Neuronal stem cell (in vitro differentiated cells): Measurements from ENCODE around the gene DNM3.

Experiments used
- DNase-seq: peaks from one replicate; pipeline ENCODE4 v3.0.0-alpha.2; 2013; ENCODE audit warnings: low spot score
- H2AFZ ChIP-seq: one replicate; pipeline ENCODE4 v1.6.1; 2013; ENCODE audit warnings: mild to moderate bottlenecking, low read length, inconsistent platforms
- H2AK5ac ChIP-seq: 2 replicates; pipeline ENCODE4 v1.6.1; 2013; ENCODE audit warnings: low read depth, mild to moderate bottlenecking, inconsistent platforms, low read length, moderate library complexity, mixed read lengths
- H2BK120ac ChIP-seq: 2 replicates; pipeline ENCODE4 v1.6.1; 2013; ENCODE audit warnings: low read depth, mild to moderate bottlenecking, inconsistent platforms, low read length, moderate library complexity, mixed read lengths
- H2BK12ac ChIP-seq: one replicate; pipeline ENCODE4 v1.6.1; 2013; ENCODE audit warnings: low read length, inconsistent platforms
- H2BK15ac ChIP-seq: 2 replicates; pipeline ENCODE4 v1.6.1; 2013; ENCODE audit warnings: mild to moderate bottlenecking, low read length, inconsistent platforms, mixed read lengths
- H2BK5ac ChIP-seq: one replicate; pipeline ENCODE4 v1.6.1; 2013; ENCODE audit warnings: inconsistent platforms, mild to moderate bottlenecking, low read length, moderate library complexity
- H3K14ac ChIP-seq: one replicate; pipeline ENCODE4 v1.6.1; 2013; ENCODE audit warnings: low read length, inconsistent platforms
- H3K18ac ChIP-seq: 2 replicates; pipeline ENCODE4 v1.6.1; 2013; ENCODE audit warnings: low read length, inconsistent platforms
- H3K23ac ChIP-seq: 2 replicates; pipeline ENCODE4 v1.6.1; 2013; ENCODE audit warnings: low read depth, mild to moderate bottlenecking, mixed read lengths, low read length, inconsistent platforms; ENCODE audit not compliant: poor library complexity
- H3K27ac ChIP-seq: replicated peaks from 3 replicates; pipeline ENCODE4 v1.5.1; 2013; ENCODE audit warnings: low read length, inconsistent platforms
- H3K27me3 ChIP-seq, 3 experiments: 2 replicates each; pipeline ENCODE4 v1.6.1; 2013; ENCODE audit warnings: low read length in 3 of 3, mild to moderate bottlenecking in 2 of 3, inconsistent platforms in 1 of 3, low read depth in 1 of 3, mixed read lengths in 1 of 3, moderate library complexity in 1 of 3; ENCODE audit not compliant: control insufficient read depth in 3 of 3, insufficient read depth in 3 of 3
- H3K36me3 ChIP-seq, 2 donors: replicated peaks in 1 of 2; 2 replicates each; pipeline ENCODE4 v1.6.1; 2013; ENCODE audit warnings: low read length in 2 of 2; ENCODE audit not compliant: control insufficient read depth in 2 of 2, insufficient read depth in 2 of 2
- H3K4ac ChIP-seq: 2 replicates; pipeline ENCODE4 v1.6.1; 2013; ENCODE audit warnings: inconsistent platforms, mild to moderate bottlenecking, low read length, moderate library complexity
- H3K4me1 ChIP-seq, 2 donors: 1 replicate in 1 of 2; 2 replicates in 1 of 2; pipeline ENCODE4 v1.6.1; 2013; ENCODE audit warnings: low read length in 2 of 2, low read depth in 1 of 2; ENCODE audit not compliant: control insufficient read depth in 2 of 2, insufficient read depth in 1 of 2
- H3K4me2 ChIP-seq: one replicate; pipeline ENCODE4 v1.6.1; 2013; ENCODE audit warnings: mild to moderate bottlenecking, low read length, inconsistent platforms; ENCODE audit not compliant: insufficient read depth, poor library complexity, severe bottlenecking
- H3K4me3 ChIP-seq, 2 donors: 2 replicates each; pipeline ENCODE4 v1.5.1; 2013; ENCODE audit warnings: low read length in 2 of 2, mild to moderate bottlenecking in 2 of 2, inconsistent platforms in 1 of 2, moderate library complexity in 1 of 2
- H3K79me1 ChIP-seq: one replicate; pipeline ENCODE4 v1.6.1; 2013; ENCODE audit warnings: low read depth, mild to moderate bottlenecking, inconsistent platforms, low read length, moderate library complexity
- H3K9ac ChIP-seq: one replicate; pipeline ENCODE4 v1.6.1; 2013; ENCODE audit warnings: mild to moderate bottlenecking, low read depth, low read length, inconsistent platforms; ENCODE audit not compliant: poor library complexity
- H3K9me3 ChIP-seq, 2 donors: replicated peaks in 1 of 2; 2 replicates each; pipeline versions ENCODE3 to v1.6.1; 2013; ENCODE audit warnings: low read length in 2 of 2, mild to moderate bottlenecking in 2 of 2, inconsistent platforms in 1 of 2, low read depth in 1 of 2, mixed read lengths in 1 of 2, moderate library complexity in 1 of 2; ENCODE audit not compliant: control insufficient read depth in 2 of 2, insufficient read depth in 1 of 2
- H4K8ac ChIP-seq: one replicate; pipeline ENCODE4 v1.6.1; 2013; ENCODE audit warnings: low read depth, mild to moderate bottlenecking, inconsistent platforms, low read length, moderate library complexity
- H4K91ac ChIP-seq: one replicate; pipeline ENCODE4 v1.6.1; 2013; ENCODE audit warnings: low read length, low read depth, mild to moderate bottlenecking, inconsistent platforms; ENCODE audit not compliant: poor library complexity
- WGBS, 2 donors: extraction: QIAGEN DNeasy Blood & Tissue Kit; methylation state at CpG; one replicate each; pipeline ENCODE4 v1.1.7; 2013; ENCODE audit warnings: missing lambda C conversion rate in 2 of 2, mixed read lengths in 1 of 2; ENCODE audit not compliant: insufficient read length in 2 of 2, insufficient replicate concordance in 1 of 2; ENCODE audit errors: extremely low coverage in 2 of 2; 5-methylcytosine and 5-hydroxymethylcytosine counted together

The DNM3 gene

DNA sequence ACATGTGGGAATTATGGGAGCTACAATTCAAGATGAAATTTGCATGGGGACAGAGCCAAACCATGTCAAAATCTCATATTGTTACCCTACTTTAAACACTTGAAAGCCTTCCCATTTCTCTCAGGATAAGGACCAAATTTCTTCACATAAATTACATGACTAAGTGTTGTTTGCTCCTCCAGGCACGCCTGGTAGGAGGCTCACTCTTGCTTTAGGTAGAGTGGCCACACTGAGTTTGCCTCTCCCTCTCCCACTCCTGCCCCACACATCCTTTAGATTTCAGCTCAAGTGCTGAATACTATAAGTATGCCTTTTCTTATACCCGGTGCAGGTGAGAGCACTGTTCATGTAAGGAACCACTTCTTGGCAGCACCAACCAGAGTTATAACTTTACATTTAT, 279.1 kb downstream of the DNM3 start:
- Histone ChIP-seq H3K14ac (no peak overlapping the region), H2BK5ac (no peak overlapping the region), H3K79me1 (no peaks in the 10 kb centered on the region), H3K27me3 (no peaks in the 10 kb centered on the region), H3K9me3 (no peaks in the 10 kb centered on the region), H2AFZ (no peak overlapping the region), H3K9ac (no peak overlapping the region), H4K8ac (no peak overlapping the region), H2BK12ac (no peak overlapping the region), H3K23ac (no peak overlapping the region), H2AK5ac (no peak overlapping the region), H2BK120ac (no peak overlapping the region), H3K4me3 (no peak overlapping the region), H3K4me2 (no peak overlapping the region), H3K27ac (no peak overlapping the region), H4K91ac (no peak overlapping the region), H3K4ac (no peak overlapping the region), H2BK15ac (no peak overlapping the region), H3K4me1 (no peaks in the 10 kb centered on the region), H3K18ac (no peak overlapping the region), H3K36me3 (no peaks in the 10 kb centered on the region)
- WGBS, 2 donors = no CpG with 5 or more reads among the region's 2 CpGs
- DNase-seq = no peak

DNA sequence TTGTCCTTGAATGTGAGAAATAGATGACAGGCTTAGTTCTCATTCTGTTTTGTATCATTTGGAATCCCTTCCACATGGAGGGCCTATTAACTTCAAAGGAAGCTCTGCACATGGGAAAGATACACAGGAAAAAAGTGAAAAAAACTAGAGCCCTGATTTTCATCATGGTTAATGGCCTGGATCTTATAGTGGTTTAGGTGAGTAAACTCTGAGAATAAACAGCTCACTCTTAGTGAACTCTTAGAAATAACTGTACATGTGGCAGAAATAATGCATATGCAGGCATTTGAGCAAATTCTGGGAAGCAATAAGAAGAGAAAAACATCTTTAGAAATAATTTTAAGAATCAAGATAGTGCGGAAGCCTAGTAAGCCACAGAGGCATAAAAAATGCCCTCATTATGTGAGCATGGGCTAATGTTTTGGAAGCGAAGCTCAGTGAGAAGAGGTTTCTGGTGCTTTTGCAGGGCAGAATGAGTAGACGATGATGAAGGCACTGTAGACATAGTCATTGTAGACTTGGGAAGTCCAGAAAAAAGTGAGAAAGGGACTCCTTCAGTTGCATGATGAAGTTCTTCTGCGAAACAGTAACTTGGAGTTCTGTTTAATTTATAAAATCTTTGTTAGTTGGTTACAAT, 279.9 kb downstream of the DNM3 start:
- Histone ChIP-seq H3K27me3 (no peaks in the 10 kb centered on the region), H3K36me3 (no peaks in the 10 kb centered on the region), H3K18ac (no peak overlapping the region), H3K14ac (no peak overlapping the region), H3K9ac (no peak overlapping the region), H3K23ac (no peak overlapping the region), H3K4me3 (no peak overlapping the region), H2BK12ac (no peak overlapping the region), H4K8ac (no peak overlapping the region), H2BK15ac (no peak overlapping the region), H2BK5ac (no peak overlapping the region), H2AK5ac (no peak overlapping the region), H2AFZ (no peak overlapping the region), H3K4ac (no peak overlapping the region), H3K4me2 (no peak overlapping the region), H3K9me3 (no peaks in the 10 kb centered on the region), H3K79me1 (no peaks in the 10 kb centered on the region), H3K4me1 (no peaks in the 10 kb centered on the region), H2BK120ac (no peak overlapping the region), H3K27ac (no peak overlapping the region), H4K91ac (no peak overlapping the region)
- DNase-seq = no peak
- WGBS, 2 donors = no CpG with 5 or more reads among the region's 4 CpGs

DNA sequence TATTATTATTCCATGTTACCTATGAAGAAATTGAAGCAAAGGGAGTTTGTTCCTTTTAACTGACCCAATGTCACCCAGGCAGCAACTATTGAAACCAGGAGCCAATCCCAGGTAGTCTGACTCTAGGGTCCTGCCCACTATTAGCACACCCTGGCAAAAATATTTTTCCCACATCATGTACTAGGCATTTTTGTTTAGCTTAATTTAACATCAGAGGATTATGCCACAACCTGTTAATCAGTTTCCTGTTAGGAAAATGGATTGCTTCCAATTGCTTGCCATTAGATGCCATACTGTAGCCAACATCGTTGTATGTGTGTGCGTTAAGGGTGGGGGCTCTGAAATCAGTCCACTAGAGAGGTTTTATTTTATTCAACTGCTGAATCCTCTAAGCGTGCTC, 281.1 kb downstream of the DNM3 start:
- no peak overlapping the region for H2BK5ac ChIP-seq

GRCh38 chr1:172125250-172125649, 284.0 kb downstream of the DNM3 start:
- Histone ChIP-seq H2BK120ac (no peak overlapping the region), H2AK5ac (no peak overlapping the region)
- no peak for DNase-seq

More for the DNA sequence above, 281.1 kb downstream of the DNM3 start:
- DNase-seq = no peak
- Histone ChIP-seq H3K36me3 (no peaks in the 10 kb centered on the region), H3K18ac (no peak overlapping the region), H3K4me3 (no peak overlapping the region), H3K9ac (no peak overlapping the region), H4K91ac (no peak overlapping the region), H4K8ac (no peak overlapping the region), H3K27ac (no peak overlapping the region), H2AFZ (no peak overlapping the region), H3K27me3 (no peaks in the 10 kb centered on the region), H2BK120ac (no peak overlapping the region), H3K23ac (no peak overlapping the region), H3K4me1 (no peaks in the 10 kb centered on the region), H3K4ac (no peak overlapping the region), H3K4me2 (no peak overlapping the region), H2BK15ac (no peak overlapping the region), H2BK12ac (no peak overlapping the region), H3K79me1 (no peaks in the 10 kb centered on the region), H3K9me3 (no peaks in the 10 kb centered on the region), H3K14ac (no peak overlapping the region), H2AK5ac (no peak overlapping the region)
- WGBS, 2 donors = no CpG with 5 or more reads among the region's 3 CpGs

More at GRCh38 chr1:172125250-172125649, 284.0 kb downstream of the DNM3 start:
- Histone ChIP-seq H2AFZ (no peak overlapping the region), H3K23ac (no peak overlapping the region), H3K14ac (no peak overlapping the region), H3K4me3 (no peak overlapping the region), H3K79me1 (no peaks in the 10 kb centered on the region), H3K4me2 (no peak overlapping the region), H3K9ac (no peak overlapping the region), H2BK12ac (no peak overlapping the region), H2BK15ac (no peak overlapping the region), H3K27me3 (no peaks in the 10 kb centered on the region), H3K9me3 (no peaks in the 10 kb centered on the region), H4K91ac (no peak overlapping the region), H3K36me3 (no peaks in the 10 kb centered on the region), H3K4me1 (no peaks in the 10 kb centered on the region), H3K4ac (no peak overlapping the region), H4K8ac (no peak overlapping the region), H3K27ac (no peak overlapping the region), H2BK5ac (no peak overlapping the region), H3K18ac (no peak overlapping the region)
- WGBS, 2 donors = no CpG with 5 or more reads among the region's 2 CpGs
